Upper lobe of right lung (tissue), 1 donor: ENCODE data around the gene APLP2. TPM values are rescaled to one million over a fixed set of nuclear protein-coding genes. Genes with fewer than 3 reads are reported as not detected.

Experiments
- ATAC-seq: fragments of 200-7000 bp; cut with Tn5 transposase; one replicate; pipeline ENCODE4 v1.9.1; 2020; ENCODE audit warnings: mild to moderate bottlenecking, moderate library complexity
- DNase-seq: peaks from one replicate; pipeline ENCODE4 v3.0.0-alpha.2; 2020
- H3K27ac ChIP-seq: fragments of 200-600 bp; one replicate; pipeline ENCODE4 v1.8.0; 2022
- H3K27me3 ChIP-seq: fragments of 200-600 bp; one replicate; pipeline ENCODE4 v1.8.0; 2022; ENCODE audit warnings: mild to moderate bottlenecking
- H3K36me3 ChIP-seq: fragments of 200-600 bp; one replicate; pipeline ENCODE4 v1.8.0; 2022
- H3K4me1 ChIP-seq: fragments of 200-600 bp; one replicate; pipeline ENCODE4 v1.8.0; 2022
- H3K4me3 ChIP-seq: fragments of 200-600 bp; one replicate; pipeline ENCODE4 v1.8.0; 2022; ENCODE audit warnings: mild to moderate bottlenecking
- H3K9me3 ChIP-seq: fragments of 200-600 bp; one replicate; pipeline ENCODE4 v1.8.0; 2022
- intact Hi-C: fragments of 100-400 bp; cut with DNase I; formaldehyde crosslinking; loops from one replicate; pipeline ENCODE4 v1.11.0; 2022
- total RNA-seq: library from RNA; stranded (reverse); fragmentation: NEBNext Ultra II Directional; extraction: Animal tissue kit (Norgen Biotek cat#: 25700); gene quantifications from one replicate; pipeline ENCODE4 v1.2.1, GENCODE V29; 2021
- TF ChIP-seq, protein P1 (sequence below): fragments of 200-600 bp; IDR thresholded peaks from one replicate; pipeline ENCODE4 v1.8.0; 2022; ENCODE audit warnings: antibody characterized with exemption
- donor health status: DM: no; HTN: yes; CAD: no; lungs with severe emphysema.

APLP2 gene
- total RNA-seq, 1 donor from 2014 or later = 726 TPM

DNA sequence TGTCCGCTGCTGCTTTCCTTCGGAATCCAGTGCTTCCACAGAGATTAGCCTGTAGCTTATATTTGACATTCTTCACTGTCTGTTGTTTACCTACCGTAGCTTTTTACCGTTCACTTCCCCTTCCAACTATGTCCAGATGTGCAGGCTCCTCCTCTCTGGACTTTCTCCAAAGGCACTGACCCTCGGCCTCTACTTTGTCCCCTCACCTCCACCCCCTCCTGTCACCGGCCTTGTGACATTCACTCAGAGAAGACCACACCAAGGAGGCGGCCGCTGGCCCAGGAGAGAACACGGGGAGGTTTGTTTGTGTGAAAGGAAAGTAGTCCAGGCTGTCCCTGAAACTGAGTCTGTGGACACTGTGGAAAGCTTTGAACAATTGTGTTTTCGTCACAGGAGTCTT is 74.4 kb downstream of the APLP2 start:
- ATAC-seq (no peak), DNase-seq (no peak)
- Histone ChIP-seq H3K27me3 (no peaks in the 10 kb centered on the region), H3K9me3 (no peaks in the 10 kb centered on the region), H3K4me1 (peaks cover 23% of the 10 kb centered on the region), H3K36me3 (peaks cover 60% of the 10 kb centered on the region), H3K27ac (no peak overlapping the region), H3K4me3 (no peak overlapping the region)
- TF ChIP-seq, protein P1, sequence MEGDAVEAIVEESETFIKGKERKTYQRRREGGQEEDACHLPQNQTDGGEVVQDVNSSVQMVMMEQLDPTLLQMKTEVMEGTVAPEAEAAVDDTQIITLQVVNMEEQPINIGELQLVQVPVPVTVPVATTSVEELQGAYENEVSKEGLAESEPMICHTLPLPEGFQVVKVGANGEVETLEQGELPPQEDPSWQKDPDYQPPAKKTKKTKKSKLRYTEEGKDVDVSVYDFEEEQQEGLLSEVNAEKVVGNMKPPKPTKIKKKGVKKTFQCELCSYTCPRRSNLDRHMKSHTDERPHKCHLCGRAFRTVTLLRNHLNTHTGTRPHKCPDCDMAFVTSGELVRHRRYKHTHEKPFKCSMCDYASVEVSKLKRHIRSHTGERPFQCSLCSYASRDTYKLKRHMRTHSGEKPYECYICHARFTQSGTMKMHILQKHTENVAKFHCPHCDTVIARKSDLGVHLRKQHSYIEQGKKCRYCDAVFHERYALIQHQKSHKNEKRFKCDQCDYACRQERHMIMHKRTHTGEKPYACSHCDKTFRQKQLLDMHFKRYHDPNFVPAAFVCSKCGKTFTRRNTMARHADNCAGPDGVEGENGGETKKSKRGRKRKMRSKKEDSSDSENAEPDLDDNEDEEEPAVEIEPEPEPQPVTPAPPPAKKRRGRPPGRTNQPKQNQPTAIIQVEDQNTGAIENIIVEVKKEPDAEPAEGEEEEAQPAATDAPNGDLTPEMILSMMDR = no peak
- intact Hi-C loops = no loop called here

DNA sequence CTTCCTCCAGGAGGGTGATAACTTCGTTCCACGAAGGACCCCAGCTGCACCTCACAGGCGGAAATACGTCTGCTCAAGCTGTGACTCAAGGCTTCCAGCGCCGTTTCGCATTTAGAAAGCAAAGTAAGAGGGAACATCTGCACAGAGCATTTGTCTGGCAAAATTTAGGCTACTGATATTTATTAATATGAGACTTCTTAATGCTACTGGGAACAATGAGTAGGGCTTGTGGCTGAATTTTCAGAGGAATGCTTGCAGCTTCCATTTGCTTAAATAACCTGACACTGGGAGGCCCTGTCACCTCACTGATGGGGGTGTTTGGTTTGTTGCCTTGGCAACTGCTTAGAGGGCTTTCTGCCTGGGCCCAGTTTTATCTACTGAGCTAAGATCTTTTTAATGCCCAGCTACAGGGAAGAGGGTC is 75.2 kb downstream of the APLP2 start:
- DNase-seq (no peak), ATAC-seq (no peak)
- Histone ChIP-seq H3K27me3 (no peaks in the 10 kb centered on the region), H3K9me3 (no peaks in the 10 kb centered on the region), H3K36me3 (peaks cover 58% of the 10 kb centered on the region), H3K4me1 (peaks cover 23% of the 10 kb centered on the region), H3K27ac (peak overlapping the region; percentile 67), H3K4me3 (no peak overlapping the region)
- intact Hi-C loops = no loop called here
- TF ChIP-seq, protein P1 = no peak

DNA sequence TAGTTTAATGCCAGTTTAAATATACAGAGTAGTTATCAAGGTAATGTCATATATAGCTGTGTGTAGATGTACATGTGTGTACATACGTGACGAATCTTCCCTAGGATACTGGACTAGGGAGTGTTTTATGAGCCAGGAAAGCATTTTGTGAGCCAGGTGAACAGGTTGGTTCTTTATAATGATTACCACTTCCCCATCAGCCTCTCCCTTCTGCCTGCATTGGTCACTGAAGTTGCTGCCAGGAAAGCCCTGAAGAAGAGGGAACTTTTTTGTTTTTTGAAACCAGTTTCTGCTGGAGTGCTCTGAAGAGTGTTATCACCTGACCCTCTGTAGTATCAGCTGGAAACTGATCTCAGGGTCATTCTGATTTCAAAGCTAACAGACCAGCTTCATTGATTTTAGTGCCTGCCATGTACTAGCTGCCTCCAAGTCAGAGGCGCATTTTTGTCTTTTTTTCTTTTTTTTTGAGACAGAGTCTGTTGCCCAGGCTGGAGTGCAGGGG is 75.7 kb downstream of the APLP2 start:
- ATAC-seq (no peak), DNase-seq (no peak)
- H3K27ac ChIP-seq = peak overlapping the region; percentile 67
- H3K27me3 ChIP-seq = no peaks in the 10 kb centered on the region
- no peak overlapping the region for H3K4me3 ChIP-seq
- TF ChIP-seq, protein P1 = no peak
- intact Hi-C loops = no loop called here
- no peaks in the 10 kb centered on the region for H3K9me3 ChIP-seq
- peaks cover 54% of the 10 kb centered on the region for H3K36me3 ChIP-seq
- peaks cover 23% of the 10 kb centered on the region for H3K4me1 ChIP-seq

DNA sequence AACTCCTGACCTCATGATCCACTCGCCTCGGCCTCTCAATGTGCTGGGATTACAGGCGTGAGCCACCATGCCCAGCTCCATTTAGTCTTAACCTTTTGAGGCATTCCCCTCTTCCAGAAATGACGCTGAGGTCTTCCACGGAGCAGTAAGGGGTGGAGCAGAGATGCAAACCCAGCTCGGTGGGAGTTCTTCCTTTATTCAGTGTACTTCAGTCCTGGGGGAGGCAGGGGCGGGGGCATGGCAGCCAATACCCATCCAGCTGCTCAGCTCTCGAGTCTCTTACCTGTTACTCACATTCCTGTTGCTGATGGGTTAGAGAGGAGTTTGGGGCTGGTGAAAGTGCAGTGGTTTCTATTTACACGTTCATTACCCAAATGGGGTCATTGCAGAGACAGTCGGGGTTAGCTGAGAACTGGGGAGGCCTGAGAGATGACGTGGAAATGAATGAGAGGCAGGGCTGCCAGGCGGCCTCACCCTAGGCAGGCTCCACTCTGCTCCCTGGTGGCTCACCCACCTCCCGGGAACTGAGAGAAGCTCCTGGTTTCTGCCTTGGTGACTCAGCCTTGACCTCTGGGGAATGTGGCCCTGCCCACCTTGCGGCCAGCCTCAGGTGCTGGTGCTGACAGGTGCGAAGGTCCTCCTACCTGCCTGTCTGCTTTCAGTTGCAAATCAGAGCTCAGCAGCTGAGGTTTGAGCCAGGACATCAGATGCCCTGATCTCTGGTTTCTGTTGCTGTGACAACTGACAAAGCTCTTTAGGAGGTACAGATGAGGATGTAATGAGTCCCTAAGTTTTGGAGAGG is 76.5 kb downstream of the APLP2 start:
- peak; percentile 92 for ATAC-seq
- Histone ChIP-seq H3K27me3 (no peaks in the 10 kb centered on the region), H3K4me1 (peaks cover 23% of the 10 kb centered on the region), H3K27ac (peak overlapping the region; percentile 67), H3K9me3 (no peaks in the 10 kb centered on the region), H3K4me3 (no peak overlapping the region), H3K36me3 (peaks cover 45% of the 10 kb centered on the region)
- intact Hi-C loops = no loop called here
- DNase-seq = peak; percentile 86
- TF ChIP-seq, protein P1 = peak; percentile 42

DNA sequence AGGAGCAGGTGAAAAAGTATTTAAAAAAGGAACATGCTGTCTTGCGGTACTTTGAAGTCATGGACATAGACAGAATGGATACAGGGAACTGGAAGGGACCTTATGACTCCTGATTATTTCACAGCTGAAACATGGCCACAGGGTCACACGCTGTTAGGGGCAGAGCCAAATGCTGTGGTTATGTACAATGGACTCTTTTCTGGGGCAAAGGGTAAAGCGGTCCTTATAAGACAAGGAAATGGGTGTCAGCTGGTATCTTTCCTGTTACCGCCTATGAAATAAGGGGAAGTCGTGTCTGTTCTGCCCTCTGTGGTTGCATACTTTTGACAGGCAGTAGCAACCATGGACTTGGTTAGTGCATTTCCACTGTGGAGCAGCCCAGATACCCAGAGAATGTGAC is 77.1 kb downstream of the APLP2 start:
- intact Hi-C loops = no loop called here
- peaks cover 39% of the 10 kb centered on the region for H3K36me3 ChIP-seq
- peaks cover 23% of the 10 kb centered on the region for H3K4me1 ChIP-seq
- ATAC-seq (peak; percentile 87), DNase-seq (no peak)
- H3K4me3 ChIP-seq = no peak overlapping the region
- peak overlapping the region; percentile 67 for H3K27ac ChIP-seq
- TF ChIP-seq, protein P1 = no peak
- no peaks in the 10 kb centered on the region for H3K9me3 ChIP-seq
- no peaks in the 10 kb centered on the region for H3K27me3 ChIP-seq
